NB4 (cell line): ENCODE results near the gene TBC1D22A.
"Not testable (repeated sequence)": the region's sequence is repeated elsewhere in the genome, so short reads cannot be mapped to it uniquely, and the experiment has no call there.

ENCODE experiments used
- DNase-seq: peaks from one replicate; pipeline ENCODE4 v3.0.0; 2010; ENCODE audit warnings: low read depth
- H3K4me3 ChIP-seq: one replicate; pipeline ENCODE4 v1.5.1; 2011; ENCODE audit warnings: mild to moderate bottlenecking, low read depth, low read length, moderate library complexity
- CTCF ChIP-seq: IDR thresholded peaks from one replicate; pipeline ENCODE4 v1.5.1; 2012; ENCODE audit warnings: low read depth, low read length
- MAX ChIP-seq: IDR thresholded peaks from 2 replicates; pipeline ENCODE4 v1.6.1; 2011; ENCODE audit warnings: low read depth, low read length
- MYC ChIP-seq: IDR thresholded peaks from 2 replicates; pipeline ENCODE4 v1.6.1; 2011; ENCODE audit warnings: low read depth, low read length
- POLR2A ChIP-seq: IDR thresholded peaks from 2 replicates; pipeline ENCODE4 v1.6.1; 2011; ENCODE audit warnings: mild to moderate bottlenecking; ENCODE audit not compliant: insufficient read length; ENCODE audit errors: extremely low read depth

Gene TBC1D22A

DNA sequence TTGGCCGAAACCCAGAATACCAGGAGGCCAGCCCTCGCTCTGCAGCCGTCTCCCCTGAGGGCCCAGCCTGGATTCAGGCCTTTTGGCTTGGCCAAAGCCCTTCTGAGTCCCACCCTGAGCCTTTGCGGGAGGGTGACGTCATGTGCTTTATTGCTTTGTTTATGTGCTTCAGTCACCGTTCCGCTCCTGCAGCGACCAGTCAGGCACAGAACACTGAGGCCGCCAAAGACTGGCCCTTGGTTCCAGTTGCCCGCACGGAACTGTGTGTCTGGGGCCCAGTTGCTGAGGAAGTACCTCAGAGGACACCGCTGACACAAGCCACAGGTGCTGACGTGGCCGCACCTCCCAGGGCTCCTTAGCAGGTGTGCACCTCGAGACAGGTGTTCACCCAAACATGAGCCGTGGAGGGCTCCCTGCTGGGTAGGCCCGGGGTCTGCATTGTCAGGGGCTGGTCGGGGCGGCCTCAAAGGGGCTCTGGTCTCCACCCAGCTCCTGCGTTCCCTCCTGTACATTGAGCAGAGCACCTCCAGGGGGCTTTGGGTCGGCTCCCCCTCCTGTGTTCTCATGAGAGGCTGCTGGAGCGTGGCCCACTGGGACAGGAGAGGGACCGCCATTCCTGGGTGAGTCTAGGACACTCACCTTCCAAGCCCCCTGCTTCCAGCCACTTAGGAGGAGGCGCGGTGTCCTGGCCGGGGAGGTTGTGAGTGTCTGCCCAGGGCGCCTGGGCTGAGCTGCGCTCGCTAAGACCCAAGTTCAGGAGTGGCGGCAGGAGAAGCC, 376.8 kb downstream of the TBC1D22A start:
- H3K4me3 ChIP-seq: no peak overlapping the region
- TF ChIP-seq MAX: no peak
- no peak for TF ChIP-seq CTCF
- TF ChIP-seq MYC: no peak
- no peak for TF ChIP-seq POLR2A
- no peak for DNase-seq

DNA sequence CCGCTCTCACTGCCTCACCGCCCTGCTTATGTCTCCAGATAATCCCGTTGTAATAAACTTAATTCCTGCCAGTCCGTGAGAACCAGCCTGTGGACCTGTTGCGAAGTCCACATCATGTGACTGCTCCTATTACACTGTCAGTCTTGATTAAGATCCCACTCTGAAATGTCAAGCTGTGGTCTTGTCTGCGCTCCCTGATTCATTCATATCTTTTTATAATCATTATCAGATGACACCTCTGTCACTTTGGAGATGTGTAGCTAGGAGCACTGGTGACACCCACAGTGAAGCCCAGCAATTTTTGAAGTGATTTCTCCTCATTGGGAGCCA, 377.3 kb downstream of the TBC1D22A start:
- TF ChIP-seq MAX (no peak), MYC (no peak), CTCF (no peak), POLR2A (no peak)
- DNase-seq: no peak
- H3K4me3 ChIP-seq: no peak overlapping the region

- DNase-seq, H3K4me3 ChIP-seq: not testable (repeated sequence)
Observed at GRCh38 chr22:47140975-47141374, 378.5 kb downstream of the TBC1D22A start.

DNA sequence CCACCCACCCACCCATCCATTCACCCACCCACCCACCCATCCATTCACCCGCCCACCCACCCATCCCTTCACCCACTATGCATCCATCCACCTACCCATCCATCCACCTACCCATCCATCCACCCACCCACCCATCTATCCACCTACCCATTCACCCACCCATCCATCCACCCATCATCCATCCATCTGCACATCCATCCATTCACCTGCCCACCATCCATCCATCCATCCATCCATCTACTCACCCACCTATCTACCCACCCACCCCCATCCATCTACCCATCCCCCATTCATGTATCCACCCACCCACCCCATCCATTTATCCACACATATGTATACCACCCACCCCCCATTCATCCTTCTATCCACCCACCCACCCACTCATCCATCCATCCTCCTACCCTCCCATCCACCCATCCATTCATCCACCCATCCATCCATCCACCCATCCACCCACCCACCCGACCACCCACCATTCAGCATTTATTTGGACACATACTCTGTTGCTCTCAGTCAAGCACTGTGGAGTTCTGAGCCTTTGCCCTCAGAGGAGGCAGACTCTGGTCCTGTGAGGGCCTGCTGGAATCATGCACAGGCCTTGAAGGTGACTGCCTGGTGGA, 380.1 kb downstream of the TBC1D22A start:
- no peak for DNase-seq
- TF ChIP-seq MYC: no peak
- no peak for TF ChIP-seq MAX
- TF ChIP-seq POLR2A: no peak
- no peak for TF ChIP-seq CTCF
- no peak overlapping the region for H3K4me3 ChIP-seq

- no peak for DNase-seq
- H3K4me3 ChIP-seq: no peak overlapping the region
- no peak for TF ChIP-seq CTCF
- TF ChIP-seq MYC: no peak
- TF ChIP-seq MAX: no peak
- no peak for TF ChIP-seq POLR2A
Observed at GRCh38 chr22:47143249-47143938, 380.9 kb downstream of the TBC1D22A start.

DNA sequence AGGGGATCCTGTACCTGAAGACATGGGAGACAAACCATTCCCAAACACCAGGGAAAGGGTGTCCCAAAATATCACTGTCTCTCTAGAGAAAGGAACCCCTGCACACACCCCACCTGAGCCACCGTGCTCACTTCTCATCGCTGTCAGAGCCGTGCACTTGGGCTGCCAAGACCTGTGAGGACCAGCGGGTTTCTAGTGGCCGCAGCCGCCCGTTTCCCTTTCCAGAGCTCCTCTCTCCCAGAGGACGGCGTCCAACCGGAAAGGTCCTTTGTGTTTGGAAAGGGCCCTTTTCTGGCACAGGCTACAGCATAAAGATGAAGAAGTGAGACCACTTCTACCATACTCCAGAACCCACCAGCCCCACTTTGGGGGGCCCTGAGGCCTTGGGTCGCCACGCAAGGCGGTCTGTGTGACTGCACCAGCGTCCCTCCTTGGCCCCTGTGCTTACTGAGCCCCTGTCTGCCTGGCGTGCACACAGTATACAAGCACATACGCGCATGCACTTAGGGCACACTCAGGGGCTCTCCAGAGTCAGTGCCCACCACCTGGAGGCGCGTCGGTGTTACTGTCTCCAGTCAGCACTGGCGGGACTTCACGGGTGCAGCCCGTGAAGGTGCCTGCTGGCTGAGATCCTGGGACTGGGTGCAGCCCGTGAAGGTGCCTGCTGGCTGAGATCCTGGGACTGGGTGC, 381.8 kb downstream of the TBC1D22A start:
- no peak for TF ChIP-seq CTCF
- TF ChIP-seq MAX: no peak
- no peak for TF ChIP-seq MYC
- TF ChIP-seq POLR2A: no peak
- no peak overlapping the region for H3K4me3 ChIP-seq
- DNase-seq: no peak
